Smooth muscle cell (in vitro differentiated cells): ENCODE measurements around the gene TEX2. TPM values are rescaled to one million over a fixed set of nuclear protein-coding genes. Genes with fewer than 3 reads are reported as not detected.

Experiments
- DNase-seq: peaks from one replicate; lab custom pipeline; 2025; ENCODE audit not compliant: unreplicated experiment; lab: John Stamatoyannopoulos, UW
- H2AFZ ChIP-seq: fragments of 200-600 bp; sonication (generic); 2 replicates; pipeline ENCODE4 v1.6.0; 2016; ENCODE audit warnings: antibody characterized with exemption, low read depth, mild to moderate bottlenecking
- H3F3A ChIP-seq: fragments of 200-600 bp; sonication (generic); 2 replicates; pipeline ENCODE4 v1.6.0; 2017; ENCODE audit warnings: antibody characterized with exemption, low read depth
- H3K27ac ChIP-seq: fragments of 200-600 bp; sonication (generic); 2 replicates; pipeline ENCODE4 v1.5.1; 2016; ENCODE audit warnings: low read depth, mild to moderate bottlenecking
- H3K27me3 ChIP-seq: fragments of 200-600 bp; sonication (generic); 2 replicates; pipeline ENCODE4 v1.6.1; 2016; ENCODE audit warnings: low read depth, mild to moderate bottlenecking
- H3K36me3 ChIP-seq: fragments of 200-600 bp; sonication (generic); 2 replicates; pipeline ENCODE4 v1.5.1; 2016; ENCODE audit warnings: low read depth
- H3K4me1 ChIP-seq: fragments of 200-600 bp; sonication (generic); 2 replicates; pipeline ENCODE4 v1.5.1; 2016; ENCODE audit warnings: low read depth
- H3K4me2 ChIP-seq: fragments of 200-600 bp; sonication (generic); 2 replicates; pipeline ENCODE4 v1.6.0; 2016; ENCODE audit warnings: mild to moderate bottlenecking
- H3K4me3 ChIP-seq: fragments of 200-600 bp; sonication (generic); 2 replicates; pipeline ENCODE4 v1.5.1; 2016; ENCODE audit warnings: mild to moderate bottlenecking
- H3K79me2 ChIP-seq: fragments of 200-600 bp; sonication (generic); 2 replicates; pipeline ENCODE4 v1.6.0; 2016; ENCODE audit warnings: low read depth, mild to moderate bottlenecking
- H3K9ac ChIP-seq: fragments of 200-600 bp; sonication (generic); 2 replicates; pipeline ENCODE4 v1.6.0; 2016; ENCODE audit warnings: low read depth
- H3K9me3 ChIP-seq: fragments of 200-600 bp; sonication (generic); replicated peaks from 2 replicates; pipeline ENCODE4 v1.5.1; 2016; ENCODE audit warnings: low read depth
- H4K20me1 ChIP-seq: fragments of 200-600 bp; sonication (generic); 2 replicates; pipeline ENCODE4 v1.6.0; 2016; ENCODE audit warnings: low read depth
- CTCF ChIP-seq: fragments of 200-600 bp; sonication (generic); IDR thresholded peaks from 2 replicates; pipeline ENCODE4 v1.5.1; 2017; ENCODE audit warnings: borderline replicate concordance, mild to moderate bottlenecking, antibody characterized with exemption; ENCODE audit not compliant: insufficient read depth, poor library complexity, severe bottlenecking
- WGBS: methylation state at CpG from one replicate; pipeline ENCODE4 v1.1.7; 2016; ENCODE audit warnings: low lambda C conversion rate; 5-methylcytosine and 5-hydroxymethylcytosine counted together
- polyA plus RNA-seq: library from polyadenylated mRNA; unstranded; fragments of >200 nt; fragmentation: Nextera tagmentation; extraction: Ambion mirVana; gene quantifications from 2 replicates; pipeline ENCODE4 v1.2.1, GENCODE V29; 2016
- total RNA-seq: library from RNA; depleted of rRNA; stranded (reverse); fragments of >200 nt; gene quantifications from 2 replicates; pipeline ENCODE4 v1.2.3, GENCODE V29; 2014

Gene TEX2
- total and polyA plus RNA-seq, 2 experiments from 2014 or later = 8.6 to 26.2 TPM

GRCh38 chr17:64177311-64178010, 85.6 kb downstream of the TEX2 start:
- no peak overlapping the region for H2AFZ ChIP-seq
- H3K4me2 ChIP-seq = peak overlapping the region; percentile 47
- TF ChIP-seq CTCF = no peak
- H3K27ac ChIP-seq = peak overlapping the region; percentile 79
- H3K9ac ChIP-seq = peak overlapping the region; percentile 38
- H3F3A ChIP-seq = peaks cover 13% of the 10 kb centered on the region
- no peaks in the 10 kb centered on the region for H3K4me1 ChIP-seq
- H4K20me1 ChIP-seq = no peaks in the 10 kb centered on the region
- 70% methylated on average over 7 of the region's 7 CpGs for WGBS
- no peaks in the 10 kb centered on the region for H3K36me3 ChIP-seq
- DNase-seq = no peak
- H3K4me3 ChIP-seq = no peak overlapping the region
- no peaks in the 10 kb centered on the region for H3K79me2 ChIP-seq
- H3K9me3 ChIP-seq = no peaks in the 10 kb centered on the region
- H3K27me3 ChIP-seq = no peaks in the 10 kb centered on the region

- Histone ChIP-seq H2AFZ (no peak overlapping the region), H3K9ac (no peak overlapping the region), H3F3A (peaks cover 13% of the 10 kb centered on the region)
These were observed 86.5 kb downstream of the TEX2 start for GRCh38 chr17:64176556-64176955.

GRCh38 chr17:64174686-64175456, 88.2 kb downstream of the TEX2 start:
- no peaks in the 10 kb centered on the region for H4K20me1 ChIP-seq
- no peak overlapping the region for H2AFZ ChIP-seq
- H3K9ac ChIP-seq = no peak overlapping the region
- no peaks in the 10 kb centered on the region for H3K27me3 ChIP-seq
- no peaks in the 10 kb centered on the region for H3K36me3 ChIP-seq
- H3F3A ChIP-seq = peaks cover 13% of the 10 kb centered on the region
- peak overlapping the region; percentile 27 for H3K4me2 ChIP-seq
- H3K4me3 ChIP-seq = no peak overlapping the region
- peak; percentile 11 for DNase-seq
- no peaks in the 10 kb centered on the region for H3K4me1 ChIP-seq
- WGBS = 66% methylated on average over 7 of the region's 7 CpGs
- H3K79me2 ChIP-seq = no peaks in the 10 kb centered on the region
- H3K9me3 ChIP-seq = no peaks in the 10 kb centered on the region
- H3K27ac ChIP-seq = peak overlapping the region; percentile 83
- TF ChIP-seq CTCF = no peak

More at GRCh38 chr17:64176556-64176955, 86.5 kb downstream of the TEX2 start:
- TF ChIP-seq CTCF = no peak
- H3K36me3 ChIP-seq = no peaks in the 10 kb centered on the region
- no peaks in the 10 kb centered on the region for H3K79me2 ChIP-seq
- H3K4me3 ChIP-seq = no peak overlapping the region
- peak overlapping the region; percentile 79 for H3K27ac ChIP-seq
- no peak overlapping the region for H3K4me2 ChIP-seq
- DNase-seq = no peak
- no peaks in the 10 kb centered on the region for H3K27me3 ChIP-seq
- no peaks in the 10 kb centered on the region for H3K9me3 ChIP-seq
- no peaks in the 10 kb centered on the region for H4K20me1 ChIP-seq
- H3K4me1 ChIP-seq = no peaks in the 10 kb centered on the region
